ENCODE measurements around the gene LINC00305.

- TF ChIP-seq, protein P1, sequence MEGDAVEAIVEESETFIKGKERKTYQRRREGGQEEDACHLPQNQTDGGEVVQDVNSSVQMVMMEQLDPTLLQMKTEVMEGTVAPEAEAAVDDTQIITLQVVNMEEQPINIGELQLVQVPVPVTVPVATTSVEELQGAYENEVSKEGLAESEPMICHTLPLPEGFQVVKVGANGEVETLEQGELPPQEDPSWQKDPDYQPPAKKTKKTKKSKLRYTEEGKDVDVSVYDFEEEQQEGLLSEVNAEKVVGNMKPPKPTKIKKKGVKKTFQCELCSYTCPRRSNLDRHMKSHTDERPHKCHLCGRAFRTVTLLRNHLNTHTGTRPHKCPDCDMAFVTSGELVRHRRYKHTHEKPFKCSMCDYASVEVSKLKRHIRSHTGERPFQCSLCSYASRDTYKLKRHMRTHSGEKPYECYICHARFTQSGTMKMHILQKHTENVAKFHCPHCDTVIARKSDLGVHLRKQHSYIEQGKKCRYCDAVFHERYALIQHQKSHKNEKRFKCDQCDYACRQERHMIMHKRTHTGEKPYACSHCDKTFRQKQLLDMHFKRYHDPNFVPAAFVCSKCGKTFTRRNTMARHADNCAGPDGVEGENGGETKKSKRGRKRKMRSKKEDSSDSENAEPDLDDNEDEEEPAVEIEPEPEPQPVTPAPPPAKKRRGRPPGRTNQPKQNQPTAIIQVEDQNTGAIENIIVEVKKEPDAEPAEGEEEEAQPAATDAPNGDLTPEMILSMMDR (IDR thresholded peaks at IDR 0.05) = no peak
- no peak for TF ChIP-seq POLR2A (IDR thresholded peaks at IDR 0.05)
Measured at GRCh38 chr18:64042728-64043358, 106.0 kb downstream of the LINC00305 start.
